Vagina (tissue), 2 donors: ENCODE data around the gene CAB39L.
A peak's percentile ranks its signal among the peaks of the same experiment; 100 is the strongest.

ENCODE experiments used
- CTCF ChIP-seq, 3 experiments: fragments of 450-650 bp in 2 of 3; fragments of 200-600 bp in 1 of 3; sonication (generic) in 1 of 3; IDR thresholded peaks; one replicate each; pipeline ENCODE4 v1.5.1; 2017 to 2019; ENCODE audit warnings: antibody characterized with exemption in 3 of 3, mild to moderate bottlenecking in 2 of 3, moderate library complexity in 2 of 3
- POLR2AphosphoS5 ChIP-seq, 2 donors: sonication (generic); formaldehyde crosslinking; IDR thresholded peaks; one replicate each; pipeline ENCODE4 v1.9.0; 2017; ENCODE audit warnings: antibody characterized with exemption in 2 of 2, mild to moderate bottlenecking in 2 of 2, low read depth in 1 of 2; ENCODE audit not compliant: insufficient read depth in 1 of 2

GRCh38 chr13:49436890-49437289 lies 7.0 kb downstream of the CAB39L start:
- TF ChIP-seq POLR2AphosphoS5 (IDR thresholded peaks at IDR 0.05; ENCODE audit: insufficient read depth in 1 of 2, low read depth in 1 of 2): no peak
- peak in 1 of 3 experiments; percentile 40 for TF ChIP-seq CTCF (IDR thresholded peaks at IDR 0.05)
